ENCODE measurements around the gene SYNDIG1L. TPM values are rescaled to one million over a fixed set of nuclear protein-coding genes. Genes with fewer than 3 reads are reported as not detected.

SYNDIG1L gene
- total RNA-seq, 2 experiments from 2014 or later, result not detected

DNA sequence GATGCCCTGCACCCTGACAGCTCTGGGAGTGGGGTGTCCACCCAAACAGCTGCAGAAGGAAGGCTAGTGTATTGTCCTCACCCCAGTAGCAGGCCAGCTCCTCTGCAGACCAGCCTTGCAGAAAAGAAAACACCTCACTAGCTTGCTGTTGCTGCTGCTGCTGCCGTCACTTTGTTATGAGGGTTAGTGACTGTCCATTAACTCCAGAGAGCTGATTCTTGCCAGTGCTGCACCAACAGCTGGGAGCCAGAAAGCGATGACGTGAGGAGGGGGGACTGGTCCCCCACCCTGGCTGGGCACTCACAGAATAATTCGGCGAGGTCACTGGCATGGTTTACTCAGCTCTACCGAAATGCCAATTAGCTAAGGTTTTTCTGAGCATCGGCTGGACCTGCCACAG lies 2.8 kb downstream of the SYNDIG1L start:
- DNase-seq, result no peak
- Mint-ChIP-seq H3K27me3 (peaks cover 28% of the 10 kb centered on the region), H3K36me3 (ENCODE audit: low read depth) (no peaks in the 10 kb centered on the region), H3K9me3 (no peaks in the 10 kb centered on the region), H3K4me1 (peaks cover 2% of the 10 kb centered on the region), H3K27ac (no peak overlapping the region), H3K4me3 (no peak overlapping the region)
- POLR2A ChIA-PET, result no interaction called here
- CTCF ChIA-PET, result no interaction called here

DNA sequence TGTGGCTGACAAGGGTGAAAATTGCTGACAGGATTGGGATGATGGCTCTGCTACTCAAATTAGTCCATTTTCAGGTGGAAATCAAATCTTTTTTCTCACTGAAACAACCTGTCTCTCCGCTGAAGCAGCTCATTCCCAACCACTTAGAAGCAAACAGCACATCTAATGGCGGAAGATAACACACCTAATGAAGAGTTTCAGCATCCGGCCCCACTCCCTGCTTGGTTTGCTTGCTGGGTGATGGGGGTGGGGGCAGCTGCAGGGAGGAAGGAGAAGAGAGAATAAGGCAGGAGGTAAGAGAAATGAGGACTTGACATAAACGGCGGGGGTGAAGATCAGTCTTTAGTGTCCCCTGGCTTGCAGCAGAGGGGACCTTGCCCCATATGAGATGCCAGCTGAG lies 4.0 kb downstream of the SYNDIG1L start:
- peaks cover 22% of the 10 kb centered on the region for H3K27me3 Mint-ChIP-seq
- peaks cover 2% of the 10 kb centered on the region for H3K4me1 Mint-ChIP-seq
- ChIA-PET CTCF (no interaction called here), POLR2A (interaction anchor here (0.7 kb wide), 1 partner anchor 38 kb away, joined by 3 read pairs; no protein-coding TSS in a partner anchor)
- no peaks in the 10 kb centered on the region for H3K9me3 Mint-ChIP-seq
- H3K4me3 Mint-ChIP-seq, result no peak overlapping the region
- H3K36me3 Mint-ChIP-seq (ENCODE audit: low read depth), result no peaks in the 10 kb centered on the region
- DNase-seq, result no peak
- no peak overlapping the region for H3K27ac Mint-ChIP-seq

DNA sequence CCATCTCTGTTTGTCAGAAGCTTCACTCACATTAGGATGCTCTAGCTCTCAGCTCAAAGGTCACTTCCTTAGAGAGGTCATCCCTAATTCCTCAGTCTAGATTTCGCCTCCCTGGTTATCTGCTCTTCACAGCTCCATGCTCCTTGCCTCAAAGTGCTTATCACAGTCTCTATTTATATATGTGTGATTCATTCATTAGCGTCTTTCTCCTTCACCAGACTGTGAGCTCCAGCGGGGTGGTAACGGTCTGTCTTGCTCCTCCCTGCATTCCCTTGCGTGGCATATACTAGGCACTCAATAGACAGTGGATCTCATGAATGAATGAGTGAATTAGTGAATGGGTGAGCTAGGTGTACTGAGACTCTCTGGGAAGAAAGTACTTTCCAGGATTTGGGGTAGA lies 6.9 kb downstream of the SYNDIG1L start:
- POLR2A ChIA-PET, result no interaction called here
- no peak overlapping the region for H3K27ac Mint-ChIP-seq

DNA sequence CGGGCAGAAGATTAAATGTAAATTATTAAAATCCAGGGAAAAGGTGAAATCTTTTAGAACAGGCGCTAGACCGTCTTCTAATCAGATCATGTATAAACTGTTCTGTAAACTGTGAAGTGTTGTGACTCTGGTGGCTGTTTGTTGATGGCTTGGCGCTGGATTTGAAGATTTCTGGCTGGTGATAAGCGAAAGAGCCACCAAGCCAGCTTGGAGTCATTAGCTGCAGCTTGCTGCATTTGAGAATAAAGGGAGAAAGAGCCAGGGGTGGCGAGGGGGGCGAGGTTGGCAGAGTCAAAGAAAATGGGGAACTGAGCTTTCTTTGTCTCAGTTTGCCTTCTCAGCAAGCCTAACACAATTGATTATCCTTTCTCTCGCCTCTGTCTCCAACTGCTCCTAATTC lies 8.0 kb downstream of the SYNDIG1L start:
- Mint-ChIP-seq H3K4me1 (no peaks in the 10 kb centered on the region), H3K9me3 (no peaks in the 10 kb centered on the region), H3K27me3 (peaks cover 14% of the 10 kb centered on the region), H3K27ac (no peak overlapping the region), H3K4me3 (no peak overlapping the region), H3K36me3 (ENCODE audit: low read depth) (no peaks in the 10 kb centered on the region)
- no peak for DNase-seq
- ChIA-PET CTCF (no interaction called here), POLR2A (no interaction called here)

More for the DNA sequence above, 6.9 kb downstream of the SYNDIG1L start:
- H3K27me3 Mint-ChIP-seq, result peaks cover 10% of the 10 kb centered on the region
- H3K36me3 Mint-ChIP-seq (ENCODE audit: low read depth), result no peaks in the 10 kb centered on the region
- CTCF ChIA-PET, result interaction anchor here (0.5 kb wide), 1 partner anchor 337 kb away, joined by 3 read pairs; no protein-coding TSS in a partner anchor
- H3K4me1 Mint-ChIP-seq, result no peaks in the 10 kb centered on the region
- H3K9me3 Mint-ChIP-seq, result no peaks in the 10 kb centered on the region
- H3K4me3 Mint-ChIP-seq, result no peak overlapping the region
- no peak for DNase-seq

DNA sequence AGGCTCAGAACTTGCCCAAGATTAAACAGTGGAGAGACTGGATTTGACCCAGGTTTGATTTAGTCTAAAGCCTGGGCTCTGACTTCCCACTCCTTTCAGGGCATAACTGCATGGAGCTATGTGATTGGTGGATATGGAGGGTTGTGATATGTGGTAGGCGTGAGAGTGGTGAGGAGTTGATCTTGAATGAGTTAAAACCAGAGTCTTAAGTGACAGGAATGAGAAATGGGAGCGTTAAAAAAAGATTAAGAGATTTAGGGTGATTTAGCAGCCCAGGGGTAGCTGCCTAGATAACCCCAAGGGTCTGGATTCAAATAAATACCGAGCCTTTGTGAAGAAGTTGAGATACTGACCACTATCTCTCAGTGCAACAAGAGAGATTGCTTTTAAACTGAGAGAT lies 8.4 kb downstream of the SYNDIG1L start:
- H3K4me3 Mint-ChIP-seq, result no peak overlapping the region
- CTCF ChIA-PET, result no interaction called here
- H3K9me3 Mint-ChIP-seq, result no peaks in the 10 kb centered on the region
- DNase-seq, result no peak
- H3K4me1 Mint-ChIP-seq, result no peaks in the 10 kb centered on the region
- no peaks in the 10 kb centered on the region for H3K36me3 Mint-ChIP-seq (ENCODE audit: low read depth)
- H3K27ac Mint-ChIP-seq, result no peak overlapping the region
- POLR2A ChIA-PET, result no interaction called here
- peaks cover 15% of the 10 kb centered on the region for H3K27me3 Mint-ChIP-seq

DNA sequence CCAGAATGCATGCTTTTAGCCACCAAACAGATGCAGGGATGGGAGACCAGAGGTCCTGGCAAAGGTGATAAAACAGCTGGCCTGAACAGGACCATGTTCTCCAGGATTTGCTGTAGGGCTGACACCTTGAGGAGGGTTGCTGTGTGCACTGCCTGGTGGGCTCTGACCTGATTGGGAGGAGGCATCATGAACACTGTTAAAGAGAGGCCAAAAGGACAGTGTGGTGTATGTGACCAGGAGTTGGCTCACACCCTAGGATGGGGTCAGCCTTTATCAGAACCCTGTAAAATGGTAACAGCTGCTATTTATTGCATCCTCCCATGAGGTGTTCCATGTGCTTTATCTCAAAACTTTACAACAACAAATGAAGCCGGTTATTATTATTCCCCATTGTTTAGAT lies 8.8 kb downstream of the SYNDIG1L start:
- DNase-seq, result no peak
- POLR2A ChIA-PET, result no interaction called here
- no peaks in the 10 kb centered on the region for H3K36me3 Mint-ChIP-seq (ENCODE audit: low read depth)
- no peaks in the 10 kb centered on the region for H3K4me1 Mint-ChIP-seq
- CTCF ChIA-PET, result no interaction called here
- H3K27ac Mint-ChIP-seq, result no peak overlapping the region
- peaks cover 15% of the 10 kb centered on the region for H3K27me3 Mint-ChIP-seq
- no peaks in the 10 kb centered on the region for H3K9me3 Mint-ChIP-seq
- no peak overlapping the region for H3K4me3 Mint-ChIP-seq

DNA sequence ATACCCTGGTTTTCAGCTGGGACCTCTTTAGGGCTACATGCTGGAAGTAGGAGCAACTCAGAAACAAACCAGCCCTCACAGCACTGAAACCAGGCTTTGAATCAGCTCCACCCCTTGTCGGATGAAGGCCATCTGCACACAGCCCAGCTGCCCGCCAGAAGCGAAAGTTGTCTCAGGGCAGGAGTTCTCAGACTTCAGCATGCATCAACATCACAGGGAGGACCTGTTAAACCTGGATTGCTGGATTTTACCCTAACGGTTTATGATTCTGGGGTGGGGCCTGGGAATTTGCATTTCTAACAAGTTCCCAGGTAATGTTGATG lies 10.9 kb downstream of the SYNDIG1L start:
- H3K36me3 Mint-ChIP-seq (ENCODE audit: low read depth), result no peaks in the 10 kb centered on the region
- H3K27ac Mint-ChIP-seq, result no peak overlapping the region
- CTCF ChIA-PET, result interaction anchor here (0.6 kb wide), 1 partner anchor 111 kb away, joined by 3 read pairs; no protein-coding TSS in a partner anchor
- POLR2A ChIA-PET, result no interaction called here
- no peaks in the 10 kb centered on the region for H3K9me3 Mint-ChIP-seq
- H3K4me3 Mint-ChIP-seq, result no peak overlapping the region
- peaks cover 9% of the 10 kb centered on the region for H3K27me3 Mint-ChIP-seq
- H3K4me1 Mint-ChIP-seq, result no peaks in the 10 kb centered on the region
- no peak for DNase-seq

DNA sequence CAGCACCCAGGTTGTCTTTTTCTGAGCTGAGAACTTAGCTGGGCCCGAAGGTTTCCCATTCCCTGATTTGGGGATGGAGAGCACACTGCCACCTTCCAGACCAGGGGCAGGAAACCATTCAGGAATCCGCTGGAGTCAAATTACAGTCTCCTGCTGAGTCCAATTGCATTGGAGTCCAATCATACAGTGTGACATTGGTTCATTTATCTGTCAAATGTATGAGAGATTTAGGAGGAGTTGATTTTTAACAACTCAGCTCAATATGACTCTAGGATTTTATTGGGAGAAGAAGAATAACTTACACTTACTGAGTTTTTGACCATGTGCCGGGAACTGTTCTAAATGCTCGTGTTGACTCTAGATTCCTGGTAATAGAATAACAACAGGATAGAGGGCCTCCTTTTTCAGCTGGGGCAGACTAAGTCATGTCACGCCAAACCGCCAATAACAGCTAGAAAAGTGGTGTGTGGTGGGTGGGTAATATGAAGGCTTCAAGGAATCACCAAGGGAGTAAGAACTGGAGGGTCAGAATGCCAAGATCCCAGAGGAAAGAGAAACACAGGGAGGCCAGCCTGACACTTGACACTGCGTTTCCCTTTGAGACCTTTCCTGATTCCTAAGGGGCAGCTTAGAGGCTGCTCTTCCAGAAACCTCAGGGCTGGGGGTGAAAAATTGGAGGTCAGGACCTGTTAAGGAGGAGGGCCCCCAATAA lies 11.5 kb downstream of the SYNDIG1L start:
- Mint-ChIP-seq H3K27me3 (peaks cover 9% of the 10 kb centered on the region), H3K27ac (no peak overlapping the region), H3K36me3 (ENCODE audit: low read depth) (no peaks in the 10 kb centered on the region), H3K9me3 (no peaks in the 10 kb centered on the region), H3K4me3 (no peak overlapping the region), H3K4me1 (no peaks in the 10 kb centered on the region)
- POLR2A ChIA-PET, result no interaction called here
- CTCF ChIA-PET, result interaction anchor here (0.6 kb wide), 1 partner anchor 111 kb away, joined by 3 read pairs; no protein-coding TSS in a partner anchor
- no peak for DNase-seq

DNA sequence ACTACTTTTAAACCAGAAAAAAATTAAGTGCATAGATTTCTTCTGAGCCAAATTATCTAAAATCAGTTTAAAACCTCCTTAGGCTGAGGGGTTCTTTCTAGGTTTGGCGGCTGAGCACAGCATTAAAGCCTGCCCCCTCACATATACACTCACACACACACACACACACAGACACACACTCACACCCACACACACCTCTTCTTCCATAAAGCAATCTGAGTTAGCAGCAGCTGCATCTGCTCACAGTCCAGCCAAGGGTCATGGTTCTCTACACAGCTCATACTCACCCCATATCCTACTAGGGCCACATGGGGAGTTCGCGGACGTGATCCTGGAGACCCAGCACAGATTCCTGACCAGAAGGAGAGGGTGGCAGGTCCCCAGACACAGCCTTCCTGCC lies 12.4 kb downstream of the SYNDIG1L start:
- Mint-ChIP-seq H3K4me1 (no peaks in the 10 kb centered on the region), H3K27me3 (peaks cover 9% of the 10 kb centered on the region), H3K27ac (no peak overlapping the region), H3K4me3 (no peak overlapping the region), H3K36me3 (ENCODE audit: low read depth) (no peaks in the 10 kb centered on the region), H3K9me3 (no peaks in the 10 kb centered on the region)
- no peak for DNase-seq
- POLR2A ChIA-PET, result no interaction called here
- CTCF ChIA-PET, result no interaction called here

DNA sequence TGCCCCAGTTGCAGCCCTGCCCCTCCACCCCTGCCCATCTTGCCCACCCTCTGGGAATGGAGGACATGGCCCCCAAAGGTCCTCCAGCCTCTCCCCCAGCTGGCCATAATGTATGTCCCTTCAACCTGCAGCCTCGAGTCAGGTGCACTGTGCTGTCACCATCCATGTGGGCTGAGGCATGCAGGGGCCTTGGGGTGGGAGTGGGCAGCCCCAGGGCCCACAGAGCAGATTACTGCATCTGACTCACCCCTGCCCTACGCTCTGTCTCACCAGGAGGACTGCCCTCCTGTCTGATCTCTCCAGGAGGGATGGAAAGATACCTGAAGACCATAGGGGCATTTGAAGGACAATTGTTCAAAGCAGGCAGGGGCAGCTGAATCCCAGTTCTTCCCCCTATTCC lies 13.3 kb downstream of the SYNDIG1L start:
- Mint-ChIP-seq H3K4me3 (no peak overlapping the region), H3K4me1 (no peaks in the 10 kb centered on the region), H3K27ac (no peak overlapping the region), H3K9me3 (no peaks in the 10 kb centered on the region), H3K27me3 (peaks cover 9% of the 10 kb centered on the region), H3K36me3 (ENCODE audit: low read depth) (no peaks in the 10 kb centered on the region)
- DNase-seq, result no peak
- CTCF ChIA-PET, result interaction anchor here (1.0 kb wide), 1 partner anchor 17 kb away, joined by 3 read pairs; no protein-coding TSS in a partner anchor
- POLR2A ChIA-PET, result no interaction called here

DNA sequence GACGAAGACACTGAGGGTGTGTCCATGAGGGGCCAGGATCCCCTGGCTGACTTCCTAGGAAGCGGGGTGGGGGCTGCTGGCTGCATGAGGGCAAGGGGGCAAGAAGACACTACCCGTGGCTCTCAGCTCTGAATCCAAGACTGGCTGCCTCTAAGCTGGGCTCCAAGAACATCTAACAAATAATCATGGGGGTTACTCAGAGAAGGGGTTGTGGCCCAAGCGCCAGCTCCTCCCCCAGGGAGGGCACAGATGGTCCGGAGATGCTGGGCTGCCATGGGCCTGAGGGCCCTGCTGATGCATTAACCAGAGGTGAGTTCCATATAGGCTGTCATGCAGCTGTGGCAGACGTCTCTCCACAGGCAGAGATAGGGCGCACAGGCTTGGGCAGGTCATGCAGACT lies 14.3 kb downstream of the SYNDIG1L start:
- Mint-ChIP-seq H3K27me3 (peaks cover 9% of the 10 kb centered on the region), H3K36me3 (ENCODE audit: low read depth) (no peaks in the 10 kb centered on the region), H3K27ac (no peak overlapping the region), H3K4me3 (no peak overlapping the region), H3K9me3 (no peaks in the 10 kb centered on the region), H3K4me1 (no peaks in the 10 kb centered on the region)
- POLR2A ChIA-PET, result no interaction called here
- no peak for DNase-seq
- CTCF ChIA-PET, result interaction anchor here (1.0 kb wide), 1 partner anchor 18 kb away, joined by 3 read pairs; no protein-coding TSS in a partner anchor

DNA sequence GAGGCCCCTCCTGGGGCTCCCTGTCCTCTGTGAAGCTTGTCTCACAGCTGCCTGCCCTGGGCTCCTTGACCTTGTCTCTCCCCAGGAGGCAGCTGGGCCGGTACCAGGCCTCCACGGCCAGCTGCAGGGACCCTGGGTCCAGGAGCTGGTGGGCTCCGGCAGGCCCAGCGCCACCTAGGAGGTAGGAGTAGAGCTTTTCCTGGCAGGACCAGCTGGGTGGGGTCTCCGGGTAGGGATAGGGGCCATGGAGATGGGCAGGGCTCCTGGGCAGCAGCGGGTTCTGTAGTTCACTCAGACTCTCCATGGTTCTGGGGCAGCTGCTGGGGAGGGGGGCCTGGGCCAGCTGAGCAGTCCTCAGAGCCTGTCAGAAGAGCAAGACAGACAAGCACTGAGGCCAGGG lies 16.6 kb downstream of the SYNDIG1L start:
- DNase-seq, result no peak
- Mint-ChIP-seq H3K4me1 (no peaks in the 10 kb centered on the region), H3K4me3 (no peak overlapping the region), H3K9me3 (no peaks in the 10 kb centered on the region), H3K36me3 (ENCODE audit: low read depth) (no peaks in the 10 kb centered on the region), H3K27me3 (peaks cover 6% of the 10 kb centered on the region), H3K27ac (no peak overlapping the region)
- POLR2A ChIA-PET, result no interaction called here
- CTCF ChIA-PET, result interaction anchor here (0.7 kb wide), 1 partner anchor 27 kb away, joined by 7 read pairs; no protein-coding TSS in a partner anchor

DNA sequence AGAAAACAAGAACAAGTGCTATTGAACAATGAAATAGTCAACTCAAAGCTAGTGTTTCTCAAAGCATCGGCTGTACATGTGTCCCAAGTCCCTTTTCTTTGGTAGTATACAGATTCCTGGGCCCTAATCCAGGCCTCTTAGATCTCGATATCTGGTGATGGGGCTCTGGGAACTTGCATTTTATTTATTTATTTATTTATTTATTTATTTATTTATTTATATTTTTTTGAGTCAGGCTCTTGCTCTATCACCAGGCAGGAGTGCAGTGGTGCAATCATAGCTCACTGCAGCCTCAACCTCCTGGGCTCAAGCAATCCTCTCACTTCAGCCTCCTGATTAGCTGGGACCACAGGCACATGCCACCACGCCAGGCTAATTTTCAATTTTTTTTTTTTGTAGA lies 17.1 kb downstream of the SYNDIG1L start:
- ChIA-PET CTCF (interaction anchor here (0.7 kb wide), 1 partner anchor 27 kb away, joined by 7 read pairs; no protein-coding TSS in a partner anchor), POLR2A (no interaction called here)
- Mint-ChIP-seq H3K27ac (no peak overlapping the region), H3K27me3 (peaks cover 3% of the 10 kb centered on the region), H3K36me3 (ENCODE audit: low read depth) (no peaks in the 10 kb centered on the region), H3K9me3 (no peaks in the 10 kb centered on the region), H3K4me3 (no peak overlapping the region), H3K4me1 (no peaks in the 10 kb centered on the region)
- DNase-seq, result no peak

DNA sequence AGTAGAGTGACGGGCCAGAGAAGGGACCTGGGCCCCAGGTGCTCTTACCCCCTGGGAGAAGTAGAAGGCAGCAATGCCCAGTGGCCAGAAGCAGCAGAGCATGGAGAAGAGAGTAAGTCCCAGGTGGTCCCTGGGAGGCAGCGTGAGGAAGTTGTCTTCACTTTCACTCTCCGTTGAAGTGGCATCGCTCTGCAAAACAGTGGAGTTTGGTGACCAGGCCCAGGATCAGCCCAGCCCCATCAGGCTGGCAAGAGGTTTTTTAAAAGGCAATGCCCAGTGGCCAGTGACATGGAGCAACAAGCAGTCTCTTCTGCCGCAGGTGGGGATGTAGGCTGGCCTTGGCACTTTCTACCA lies 18.2 kb downstream of the SYNDIG1L start:
- peaks cover 5% of the 10 kb centered on the region for H3K4me1 Mint-ChIP-seq
- POLR2A ChIA-PET, result no interaction called here
- CTCF ChIA-PET, result interaction anchor here (0.7 kb wide), 1 partner anchor 27 kb away, joined by 4 read pairs; no protein-coding TSS in a partner anchor
- H3K36me3 Mint-ChIP-seq (ENCODE audit: low read depth), result no peaks in the 10 kb centered on the region
- H3K9me3 Mint-ChIP-seq, result no peaks in the 10 kb centered on the region
- no peaks in the 10 kb centered on the region for H3K27me3 Mint-ChIP-seq
- DNase-seq, result no peak
- no peak overlapping the region for H3K4me3 Mint-ChIP-seq
- H3K27ac Mint-ChIP-seq, result no peak overlapping the region
